AG09319 (cell line): Measurements from ENCODE around the gene TTC23.

Source experiments
- DNase-seq: peaks from one replicate; pipeline ENCODE4 v3.0.0-alpha.2; 2010; ENCODE audit warnings: low read depth; ENCODE audit errors: extremely low read depth
- TF ChIP-seq, protein P1 (sequence below): IDR thresholded peaks from 2 replicates; pipeline ENCODE4 v1.5.1; 2011; ENCODE audit warnings: low read depth, mild to moderate bottlenecking, inconsistent platforms, low read length, moderate library complexity

TTC23 gene, protein sequence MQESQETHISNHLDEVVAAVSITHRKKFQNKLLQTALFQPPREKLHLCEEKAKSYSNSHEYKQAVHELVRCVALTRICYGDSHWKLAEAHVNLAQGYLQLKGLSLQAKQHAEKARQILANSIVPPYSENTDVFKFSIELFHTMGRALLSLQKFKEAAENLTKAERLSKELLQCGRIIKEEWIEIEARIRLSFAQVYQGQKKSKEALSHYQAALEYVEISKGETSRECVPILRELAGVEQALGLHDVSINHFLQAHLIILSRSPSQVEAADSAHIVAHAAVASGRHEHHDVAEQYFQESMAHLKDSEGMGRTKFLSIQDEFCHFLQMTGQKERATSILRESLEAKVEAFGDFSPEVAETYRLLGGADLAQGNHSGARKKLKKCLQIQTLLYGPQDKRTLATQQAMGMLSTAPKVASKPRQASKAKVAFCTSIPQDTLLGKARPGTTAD

GRCh38 chr15:99249270-99249841, at the start of gene TTC23:
Gene TTC23, minus strand, starts transcription at chr15:99249581. Its CDS starts 20,869 bp downstream, at chr15:99228712.
- peak; percentile 56 for DNase-seq
- TF ChIP-seq, protein P1, sequence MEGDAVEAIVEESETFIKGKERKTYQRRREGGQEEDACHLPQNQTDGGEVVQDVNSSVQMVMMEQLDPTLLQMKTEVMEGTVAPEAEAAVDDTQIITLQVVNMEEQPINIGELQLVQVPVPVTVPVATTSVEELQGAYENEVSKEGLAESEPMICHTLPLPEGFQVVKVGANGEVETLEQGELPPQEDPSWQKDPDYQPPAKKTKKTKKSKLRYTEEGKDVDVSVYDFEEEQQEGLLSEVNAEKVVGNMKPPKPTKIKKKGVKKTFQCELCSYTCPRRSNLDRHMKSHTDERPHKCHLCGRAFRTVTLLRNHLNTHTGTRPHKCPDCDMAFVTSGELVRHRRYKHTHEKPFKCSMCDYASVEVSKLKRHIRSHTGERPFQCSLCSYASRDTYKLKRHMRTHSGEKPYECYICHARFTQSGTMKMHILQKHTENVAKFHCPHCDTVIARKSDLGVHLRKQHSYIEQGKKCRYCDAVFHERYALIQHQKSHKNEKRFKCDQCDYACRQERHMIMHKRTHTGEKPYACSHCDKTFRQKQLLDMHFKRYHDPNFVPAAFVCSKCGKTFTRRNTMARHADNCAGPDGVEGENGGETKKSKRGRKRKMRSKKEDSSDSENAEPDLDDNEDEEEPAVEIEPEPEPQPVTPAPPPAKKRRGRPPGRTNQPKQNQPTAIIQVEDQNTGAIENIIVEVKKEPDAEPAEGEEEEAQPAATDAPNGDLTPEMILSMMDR: no peak

DNA sequence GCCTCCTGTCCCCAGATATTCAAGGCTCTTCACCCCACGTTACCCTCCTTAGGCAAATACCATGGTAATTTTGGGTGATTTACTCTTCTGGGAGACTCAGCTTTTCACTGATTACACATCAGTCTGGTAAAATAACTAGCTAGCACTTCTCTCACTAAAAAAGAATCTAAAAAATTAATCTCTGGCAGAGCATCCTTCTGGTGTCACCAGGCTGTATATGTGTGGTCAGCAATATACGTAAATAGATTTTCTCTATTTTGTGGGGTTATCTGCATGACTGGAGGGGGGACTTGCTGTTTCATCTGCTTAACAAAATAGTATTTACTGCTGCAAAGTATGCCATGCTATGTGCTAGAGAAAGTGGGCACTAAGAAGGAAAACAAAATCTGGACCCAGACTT, 47.0 kb upstream of the TTC23 start:
- TF ChIP-seq, protein P1: no peak
- no peak for DNase-seq

DNA sequence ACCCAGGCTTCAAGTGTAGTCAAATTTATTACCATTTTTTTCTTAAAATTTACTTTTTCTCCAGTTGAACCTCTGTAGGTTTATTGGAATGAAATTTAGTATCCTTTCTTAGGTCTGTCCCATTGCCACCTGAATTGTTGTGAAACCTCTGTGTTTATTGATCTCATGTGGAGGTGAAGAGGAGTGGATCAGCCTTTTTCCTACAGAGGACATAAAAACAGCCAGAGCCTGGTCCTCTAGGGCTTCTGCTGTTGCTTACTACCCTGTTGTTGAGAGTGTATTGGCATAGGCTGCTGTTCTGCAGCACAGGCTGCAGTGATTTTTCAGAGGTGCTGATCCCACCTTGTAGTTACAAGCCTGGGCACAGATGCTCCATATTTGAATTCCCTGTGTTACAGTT, 46.5 kb upstream of the TTC23 start:
- TF ChIP-seq, protein P1: no peak
- no peak for DNase-seq

DNA sequence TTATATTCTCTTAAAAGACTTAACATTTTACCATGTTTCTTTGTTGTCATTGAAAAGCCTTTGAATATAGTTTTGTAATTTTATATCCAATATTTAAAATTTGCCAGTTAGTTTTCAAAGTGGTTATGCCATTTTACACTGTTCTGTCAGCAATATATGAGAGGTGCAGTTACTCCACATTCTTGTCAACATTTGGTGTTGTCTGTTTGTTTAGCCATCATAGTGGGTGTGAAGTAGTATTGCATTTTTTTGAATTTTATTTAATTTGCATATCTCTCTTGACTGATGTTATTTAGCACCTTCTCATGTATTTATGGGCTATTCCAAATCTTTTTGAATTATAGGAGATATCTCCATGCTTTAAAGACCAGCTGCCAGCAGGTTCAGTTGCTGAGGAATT, 42.3 kb upstream of the TTC23 start:
- TF ChIP-seq, protein P1: no peak
- no peak for DNase-seq

DNA sequence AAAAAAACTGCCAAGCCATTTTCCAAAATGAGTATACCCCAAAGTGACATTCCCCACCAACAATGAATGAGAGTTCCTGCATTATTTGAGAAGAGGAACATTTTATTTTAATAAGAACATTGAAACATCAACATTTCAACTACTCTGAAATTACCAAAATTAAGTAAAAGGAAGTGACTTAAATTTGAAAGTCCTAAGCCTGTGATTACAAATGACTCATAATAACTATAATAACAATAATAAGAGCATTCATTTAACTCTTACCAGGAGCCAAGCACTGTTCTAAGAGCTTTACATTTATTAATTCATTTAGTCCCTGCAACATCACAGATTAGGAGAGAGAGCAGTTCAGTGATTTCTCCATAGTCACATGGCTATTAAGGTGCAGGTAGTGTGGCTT, 34.3 kb upstream of the TTC23 start:
- TF ChIP-seq, protein P1: no peak
- DNase-seq: no peak

GRCh38 chr15:99282586-99282985, 33.2 kb upstream of the TTC23 start:
- DNase-seq: no peak
- TF ChIP-seq, protein P1: no peak

DNA sequence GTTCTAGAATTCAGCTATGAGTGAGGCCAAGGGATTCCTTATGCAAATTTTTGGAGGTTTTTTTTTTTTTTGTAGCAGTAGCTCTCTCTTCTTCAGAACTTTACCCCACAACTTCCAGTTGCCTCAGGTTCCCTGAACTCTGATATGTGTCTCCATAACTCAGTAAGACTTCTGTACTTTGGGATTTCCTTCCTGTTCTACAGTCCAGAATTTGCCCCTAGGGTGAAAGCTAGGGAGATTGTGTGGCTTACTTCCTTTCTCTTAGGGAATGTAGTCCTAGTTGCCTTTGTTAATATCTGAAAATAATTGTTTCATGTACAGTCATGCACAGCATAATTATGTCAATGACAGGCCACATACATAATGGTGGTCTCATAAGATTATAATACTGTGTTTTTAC, 32.7 kb upstream of the TTC23 start:
- TF ChIP-seq, protein P1: no peak
- no peak for DNase-seq
